GM12874 (cell line): ENCODE measurements around the gene NRG2.
A peak's percentile ranks its signal among the peaks of the same experiment; 100 is the strongest.

Experiments
- TF ChIP-seq, protein P1 (sequence below): IDR thresholded peaks from 2 replicates; pipeline ENCODE4 v1.5.1; 2011; ENCODE audit warnings: low read depth, mild to moderate bottlenecking, control low read depth, low read length, moderate library complexity; ENCODE audit not compliant: insufficient read depth

Gene NRG2

DNA sequence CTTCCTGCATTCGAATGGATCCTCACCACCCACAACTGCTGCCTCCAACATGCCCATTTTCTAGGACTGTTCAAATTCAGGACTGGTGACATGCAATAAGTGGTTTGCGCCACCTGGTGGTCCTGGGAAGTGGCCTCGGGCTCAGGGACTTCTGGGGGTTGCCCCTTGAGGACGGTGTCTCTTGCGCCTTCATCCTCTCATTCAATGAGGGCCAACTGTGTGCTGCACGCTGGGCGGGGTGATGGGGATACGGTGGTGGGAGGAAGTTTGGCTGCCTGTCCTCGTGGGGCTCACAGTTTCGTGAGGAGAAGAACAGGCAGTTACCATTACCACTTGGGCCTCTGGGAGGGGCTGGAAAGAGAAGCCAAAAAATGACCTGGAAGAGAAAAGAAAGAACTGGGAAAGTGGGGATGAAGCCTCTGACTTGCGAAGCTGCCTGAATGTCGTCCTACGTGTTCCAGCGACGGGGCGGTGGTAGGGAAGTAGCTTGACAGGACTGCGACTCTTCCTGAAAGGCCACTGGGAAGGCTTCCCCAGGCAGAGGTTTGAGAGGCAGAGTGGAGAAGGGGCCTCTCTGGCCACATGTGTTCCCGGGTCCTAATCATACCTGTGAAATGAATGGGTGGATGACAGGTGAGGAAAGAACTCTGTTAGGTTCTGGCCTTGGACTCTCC is 198.5 kb downstream of the NRG2 start:
- TF ChIP-seq, protein P1, sequence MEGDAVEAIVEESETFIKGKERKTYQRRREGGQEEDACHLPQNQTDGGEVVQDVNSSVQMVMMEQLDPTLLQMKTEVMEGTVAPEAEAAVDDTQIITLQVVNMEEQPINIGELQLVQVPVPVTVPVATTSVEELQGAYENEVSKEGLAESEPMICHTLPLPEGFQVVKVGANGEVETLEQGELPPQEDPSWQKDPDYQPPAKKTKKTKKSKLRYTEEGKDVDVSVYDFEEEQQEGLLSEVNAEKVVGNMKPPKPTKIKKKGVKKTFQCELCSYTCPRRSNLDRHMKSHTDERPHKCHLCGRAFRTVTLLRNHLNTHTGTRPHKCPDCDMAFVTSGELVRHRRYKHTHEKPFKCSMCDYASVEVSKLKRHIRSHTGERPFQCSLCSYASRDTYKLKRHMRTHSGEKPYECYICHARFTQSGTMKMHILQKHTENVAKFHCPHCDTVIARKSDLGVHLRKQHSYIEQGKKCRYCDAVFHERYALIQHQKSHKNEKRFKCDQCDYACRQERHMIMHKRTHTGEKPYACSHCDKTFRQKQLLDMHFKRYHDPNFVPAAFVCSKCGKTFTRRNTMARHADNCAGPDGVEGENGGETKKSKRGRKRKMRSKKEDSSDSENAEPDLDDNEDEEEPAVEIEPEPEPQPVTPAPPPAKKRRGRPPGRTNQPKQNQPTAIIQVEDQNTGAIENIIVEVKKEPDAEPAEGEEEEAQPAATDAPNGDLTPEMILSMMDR: peak; percentile 88

- TF ChIP-seq, protein P1: no peak
Observed at GRCh38 chr5:139843991-139844390, 199.1 kb downstream of the NRG2 start.

DNA sequence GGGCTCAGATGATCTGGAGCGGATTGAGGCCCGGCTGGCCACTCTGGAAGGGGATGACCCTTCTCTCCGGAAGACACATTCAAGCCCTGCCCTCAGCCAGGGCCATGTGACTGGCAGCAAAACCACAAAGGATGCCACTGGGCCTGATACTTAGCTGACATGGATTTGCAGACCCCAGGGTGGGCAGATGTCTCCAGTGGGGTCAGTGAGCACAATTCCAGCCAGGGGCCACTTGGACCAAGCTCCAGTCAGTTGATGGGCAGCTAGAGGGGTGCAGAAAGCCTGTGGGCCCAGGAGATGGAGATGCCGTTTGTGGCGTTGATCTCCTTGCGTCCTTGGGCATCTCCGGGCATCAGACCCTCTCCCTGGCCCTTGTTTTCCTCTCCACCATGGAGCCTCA is 200.8 kb downstream of the NRG2 start:
- TF ChIP-seq, protein P1: no peak

DNA sequence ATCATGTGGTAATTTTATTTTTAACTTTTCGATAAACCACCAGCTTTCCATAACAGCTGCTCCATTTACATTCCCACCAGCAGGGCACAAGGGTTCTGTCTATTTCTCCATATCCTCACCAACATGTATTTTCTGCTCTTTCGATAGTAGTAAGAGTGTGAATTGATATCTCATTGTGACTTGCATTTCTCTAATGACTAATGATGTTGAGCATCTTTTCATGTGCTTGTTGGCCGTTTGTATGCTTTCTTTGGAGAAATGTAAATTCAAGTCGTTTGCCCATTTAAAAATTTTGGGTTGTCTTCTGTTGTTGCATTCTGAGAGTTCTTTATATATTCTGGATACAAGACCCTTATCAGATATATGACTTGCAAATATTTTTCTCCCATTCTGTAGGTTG is 201.6 kb downstream of the NRG2 start:
- TF ChIP-seq, protein P1: no peak

GRCh38 chr5:139839918-139840317 is 203.2 kb downstream of the NRG2 start:
- TF ChIP-seq, protein P1: no peak

DNA sequence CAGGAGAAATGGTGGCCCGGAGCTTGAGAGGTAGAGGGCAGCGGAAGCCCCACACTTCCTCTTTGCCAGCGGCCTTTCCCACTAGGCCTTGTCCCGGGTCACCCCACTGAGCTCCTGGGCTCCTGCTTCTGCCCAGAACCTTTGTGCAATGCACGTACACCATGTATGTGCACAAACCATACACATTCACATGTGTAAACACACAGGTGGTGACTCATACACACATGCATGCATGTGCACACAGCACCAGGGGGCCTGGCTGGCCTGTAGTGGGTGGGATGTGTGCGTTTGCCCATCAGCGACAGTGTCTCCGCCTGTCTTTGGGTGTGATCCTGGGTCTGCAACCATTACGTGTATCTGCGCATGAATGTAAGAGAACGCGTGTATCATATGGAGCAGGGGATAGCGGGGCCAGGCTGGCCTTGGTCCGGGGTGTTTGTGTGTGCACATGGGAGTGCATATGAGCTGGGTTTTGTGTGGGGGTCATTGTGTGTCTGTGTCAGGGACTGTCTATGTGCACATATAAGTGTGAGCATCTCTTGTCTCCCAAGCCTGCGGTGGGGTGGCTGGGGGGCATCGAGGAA is 203.8 kb downstream of the NRG2 start:
- TF ChIP-seq, protein P1: no peak

DNA sequence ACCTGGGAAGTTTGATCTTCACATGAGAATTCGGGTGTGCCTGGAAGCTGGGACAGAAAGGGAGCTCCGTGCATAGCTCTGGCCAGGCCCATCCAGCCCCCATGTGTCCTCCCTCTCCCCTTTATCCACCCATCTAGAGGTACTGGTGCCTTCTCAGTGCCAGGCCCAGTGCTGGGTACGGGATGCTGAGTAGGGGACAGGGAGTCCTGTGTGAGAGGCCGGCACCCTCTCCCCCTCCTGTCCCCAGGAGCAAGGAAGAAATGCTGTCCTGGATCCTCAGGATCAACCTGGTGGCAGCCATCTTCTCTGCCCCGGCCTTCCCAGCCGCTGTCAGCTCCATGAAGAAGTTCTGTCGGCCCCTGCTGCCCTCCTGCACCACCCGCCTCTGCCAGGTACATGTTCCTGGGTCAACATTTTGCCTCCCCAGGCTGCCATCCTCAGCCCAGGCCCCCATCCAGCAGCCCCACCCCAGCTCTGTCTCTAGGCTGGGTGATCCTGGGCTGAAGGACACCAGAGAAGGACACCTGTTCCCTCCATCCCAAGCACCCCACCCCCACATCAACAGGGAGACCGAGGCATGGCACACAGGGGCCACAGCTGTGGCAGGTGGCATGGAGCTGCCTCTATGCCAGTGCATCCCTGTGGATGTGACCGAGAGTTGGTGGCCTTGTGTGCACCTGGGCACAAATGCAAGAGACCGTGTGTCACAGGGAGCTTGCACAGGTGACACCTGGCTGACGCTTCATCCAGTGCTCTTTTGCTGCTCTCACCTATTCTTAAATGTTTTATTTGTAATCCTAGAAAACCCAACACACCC is 204.5 kb downstream of the NRG2 start:
- TF ChIP-seq, protein P1: no peak
